D721Med (cell line): ENCODE data around the gene MS4A13.
A peak's percentile ranks its signal among the peaks of the same experiment; 100 is the strongest.
"Not testable (repeated sequence)": the region's sequence is repeated elsewhere in the genome, so short reads cannot be mapped to it uniquely, and the experiment has no call there.

Experiments used
- DNase-seq: peaks from one replicate; pipeline ENCODE4 v3.0.0; 2011; ENCODE audit warnings: low spot score; ENCODE audit not compliant: insufficient read length
- FAIRE-seq: peaks from 2 replicates; lab custom pipeline; 2011; peaks lifted over from hg19 to GRCh38; lab: Jason Lieb, UNC
- CTCF ChIP-seq: IDR thresholded peaks from 2 replicates; pipeline ENCODE4 v1.5.1; 2012; ENCODE audit warnings: mild to moderate bottlenecking, control low read depth; ENCODE audit not compliant: insufficient read depth; ENCODE audit errors: missing control alignments

MS4A13 gene

GRCh38 chr11:60511393-60511792, 3.8 kb upstream of the MS4A13 start:
- no peak for TF ChIP-seq CTCF
- FAIRE-seq, result no peak
- no peak for DNase-seq

- FAIRE-seq (no peak), DNase-seq (no peak)
- no peak for TF ChIP-seq CTCF
These were observed 2.5 kb upstream of the MS4A13 start for GRCh38 chr11:60512651-60513225.

GRCh38 chr11:60513496-60514460, 1.4 kb upstream of the MS4A13 start:
- FAIRE-seq, result no peak
- no peak for DNase-seq
- TF ChIP-seq CTCF, result no peak

- DNase-seq (no peak), FAIRE-seq (no peak)
- TF ChIP-seq CTCF, result no peak
These were observed 13.3 kb downstream of the MS4A13 start for GRCh38 chr11:60528465-60528864.

GRCh38 chr11:60528934-60529333, 13.7 kb downstream of the MS4A13 start:
- DNase-seq, result no peak
- FAIRE-seq, result no peak
- TF ChIP-seq CTCF, result no peak

GRCh38 chr11:60530454-60531100, 15.4 kb downstream of the MS4A13 start:
- DNase-seq (no peak), FAIRE-seq (no peak)
- no peak for TF ChIP-seq CTCF

GRCh38 chr11:60532383-60532782, 17.2 kb downstream of the MS4A13 start:
- not testable (repeated sequence) for DNase-seq, FAIRE-seq

- FAIRE-seq, result peak; percentile 25
- not testable (repeated sequence) for DNase-seq
These were observed 23.4 kb downstream of the MS4A13 start for GRCh38 chr11:60538627-60539026.
